Sigmoid colon (tissue), 7 donors: ENCODE results near the gene MALSU1. TPM values are rescaled to one million over a fixed set of nuclear protein-coding genes. Genes with fewer than 3 reads are reported as not detected.
A peak's percentile ranks its signal among the peaks of the same experiment; 100 is the strongest.

Experiments
- DNase-seq: peaks from one replicate; pipeline ENCODE4 v3.0.0-alpha.2; 2019
- H3K27ac ChIP-seq, 4 donors: fragments of 200-600 bp; sonication (generic); one replicate each; pipeline ENCODE4 v1.5.1; 2016 to 2019; ENCODE audit warnings: mild to moderate bottlenecking in 1 of 4
- H3K27me3 ChIP-seq, 3 donors: fragments of 200-600 bp; sonication (generic); one replicate each; pipeline ENCODE4 v1.5.1; 2019; ENCODE audit warnings: mild to moderate bottlenecking in 1 of 3
- H3K36me3 ChIP-seq, 4 donors: fragments of 200-600 bp; sonication (generic); one replicate each; pipeline ENCODE4 v1.5.1; 2016 to 2019
- H3K4me1 ChIP-seq, 4 donors: fragments of 200-600 bp; sonication (generic); one replicate each; pipeline ENCODE4 v1.5.1; 2017 to 2019
- H3K4me3 ChIP-seq, 4 donors: fragments of 200-600 bp; sonication (generic); one replicate each; pipeline ENCODE4 v1.5.1; 2017 to 2019; ENCODE audit warnings: mild to moderate bottlenecking in 2 of 4, moderate library complexity in 1 of 4
- H3K9me3 ChIP-seq, 4 donors: fragments of 200-600 bp in 3 of 4; sonication (generic) in 3 of 4; one replicate each; pipeline versions ENCODE4 v1.5.1 to v1.6.1; 2013 to 2019
- EP300 ChIP-seq, 4 donors: sonication (generic); formaldehyde crosslinking; IDR thresholded peaks; one replicate each; pipeline ENCODE4 v1.6.1; 2017; ENCODE audit warnings: antibody characterized with exemption in 4 of 4
- POLR2A ChIP-seq, 2 donors: fragments of 450-650 bp; IDR thresholded peaks; one replicate each; pipeline ENCODE4 v1.6.1; 2016; ENCODE audit warnings: antibody characterized with exemption in 2 of 2, mild to moderate bottlenecking in 2 of 2, moderate library complexity in 2 of 2
- POLR2AphosphoS5 ChIP-seq, 4 donors: sonication (generic); formaldehyde crosslinking; IDR thresholded peaks; one replicate each; pipeline ENCODE4 v1.6.1; 2017; ENCODE audit warnings: antibody characterized with exemption in 4 of 4
- WGBS, 2 donors: extraction: QIAGEN DNeasy Blood & Tissue Kit; methylation state at CpG; one replicate each; pipeline ENCODE4 v1.1.7; 2013; 5-methylcytosine and 5-hydroxymethylcytosine counted together
- intact Hi-C: fragments of 100-400 bp; cut with DNase I; formaldehyde crosslinking; loops from one replicate; pipeline ENCODE4 v1.15.1; 2023
- polyA plus RNA-seq, 3 donors: library from polyadenylated mRNA; stranded (reverse); fragments of 200-250 nt; gene quantifications; one replicate each; pipeline ENCODE4 v1.2.3, GENCODE V29; 2013
- total RNA-seq, 4 donors: library from RNA; depleted of rRNA; stranded (reverse); fragments of >200 nt; gene quantifications; one replicate each; pipeline ENCODE4 v1.1.0, GENCODE V29; 2016
- TF ChIP-seq, protein P1 (sequence below), 4 experiments: fragments of 450-650 bp in 3 of 4; fragments of 200-600 bp in 1 of 4; IDR thresholded peaks; one replicate each; pipeline ENCODE4 v1.5.1; 2016 to 2019; ENCODE audit warnings: antibody characterized with exemption in 4 of 4, mild to moderate bottlenecking in 3 of 4, moderate library complexity in 2 of 4
- donor health status: healthy with polysubstance abuse.
- donor health status: Bipolar disorder and iron deficiency.
- donor health status: healthy.

The MALSU1 gene
- total RNA-seq: 10 to 100 TPM; 38.5 to 94.0 (median 71.1) TPM
- 10 to 100 TPM; 32.4 to 47.4 (median 34.3) TPM for polyA plus RNA-seq

DNA sequence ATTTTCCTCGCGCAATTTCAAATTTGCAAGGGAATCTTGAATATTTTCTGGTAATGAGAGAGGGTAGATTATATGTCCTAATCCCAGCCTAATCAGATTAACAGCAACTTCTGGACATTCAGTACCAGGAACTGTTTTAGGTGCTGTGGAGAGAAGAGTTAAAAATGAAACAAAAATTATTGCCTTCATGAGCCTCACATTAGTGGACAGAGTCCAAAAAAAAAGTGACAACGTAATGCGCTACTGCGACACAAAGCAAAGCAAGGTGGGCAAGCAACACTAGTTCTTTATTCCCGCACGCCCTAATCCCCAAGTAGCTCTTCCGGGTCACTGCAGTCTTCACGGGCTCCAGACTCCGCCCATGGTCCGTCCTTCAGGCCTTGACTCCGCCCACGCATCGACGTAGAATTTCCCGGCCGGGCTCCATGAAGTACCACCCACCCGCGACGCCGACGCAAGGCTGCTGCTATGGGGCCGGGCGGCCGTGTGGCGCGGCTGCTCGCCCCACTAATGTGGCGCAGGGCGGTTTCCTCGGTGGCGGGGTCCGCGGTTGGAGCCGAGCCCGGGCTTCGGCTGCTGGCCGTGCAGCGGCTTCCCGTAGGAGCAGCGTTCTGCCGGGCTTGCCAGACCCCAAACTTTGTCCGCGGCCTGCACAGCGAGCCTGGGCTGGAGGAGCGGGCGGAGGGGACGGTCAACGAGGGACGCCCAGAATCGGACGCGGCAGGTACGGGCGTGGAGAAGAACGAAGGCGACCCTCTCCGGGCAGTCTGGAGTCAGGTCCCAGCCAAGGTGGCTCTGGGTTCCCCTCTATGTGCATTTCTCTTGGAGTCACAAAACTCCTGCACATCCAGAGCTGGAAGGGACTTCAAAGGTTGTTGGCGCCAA lies at the start of gene MALSU1:
TSS of gene MALSU1 (plus strand) at position 455 of the 885 bp plus-strand sequence. CDS start at position 469, 14 bp downstream.
- Histone ChIP-seq H3K4me3 (peak within 1 kb of the TSS; percentile 91 to 94 (median 92)), H3K27ac (peak within 1 kb of the TSS; percentile 81 to 90 (median 88)), H3K27me3 (no peaks in the 10 kb centered on the region), H3K4me1 (peaks cover 0 to 50% (median 40%) of the 10 kb centered on the region in 4 donors), H3K9me3 (no peaks in the 10 kb centered on the region), H3K36me3 (peaks cover 0 to 27% (median 0%) of the 10 kb centered on the region in 4 donors)
- TF ChIP-seq EP300 (IDR thresholded peaks at IDR 0.05): peak in 1 of 4 donors; percentile 45
- TF ChIP-seq, protein P1, sequence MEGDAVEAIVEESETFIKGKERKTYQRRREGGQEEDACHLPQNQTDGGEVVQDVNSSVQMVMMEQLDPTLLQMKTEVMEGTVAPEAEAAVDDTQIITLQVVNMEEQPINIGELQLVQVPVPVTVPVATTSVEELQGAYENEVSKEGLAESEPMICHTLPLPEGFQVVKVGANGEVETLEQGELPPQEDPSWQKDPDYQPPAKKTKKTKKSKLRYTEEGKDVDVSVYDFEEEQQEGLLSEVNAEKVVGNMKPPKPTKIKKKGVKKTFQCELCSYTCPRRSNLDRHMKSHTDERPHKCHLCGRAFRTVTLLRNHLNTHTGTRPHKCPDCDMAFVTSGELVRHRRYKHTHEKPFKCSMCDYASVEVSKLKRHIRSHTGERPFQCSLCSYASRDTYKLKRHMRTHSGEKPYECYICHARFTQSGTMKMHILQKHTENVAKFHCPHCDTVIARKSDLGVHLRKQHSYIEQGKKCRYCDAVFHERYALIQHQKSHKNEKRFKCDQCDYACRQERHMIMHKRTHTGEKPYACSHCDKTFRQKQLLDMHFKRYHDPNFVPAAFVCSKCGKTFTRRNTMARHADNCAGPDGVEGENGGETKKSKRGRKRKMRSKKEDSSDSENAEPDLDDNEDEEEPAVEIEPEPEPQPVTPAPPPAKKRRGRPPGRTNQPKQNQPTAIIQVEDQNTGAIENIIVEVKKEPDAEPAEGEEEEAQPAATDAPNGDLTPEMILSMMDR (IDR thresholded peaks at IDR 0.05): no peak
- TF ChIP-seq POLR2A (IDR thresholded peaks at IDR 0.05): peak; percentile 79 to 83
- peak; percentile 86 to 97 (median 95) for TF ChIP-seq POLR2AphosphoS5 (IDR thresholded peaks at IDR 0.05)
- peak; percentile 98 for DNase-seq
- 1 to 2% methylated on average over 59 of the region's 59 CpGs for WGBS, 2 donors
- intact Hi-C loops: loop anchor here (2.0 to 10.0 kb wide), 4 partner anchors 116 to 386 kb away; partner anchors contain the start of genes FAM221A, KLHL7, NUP42 and TRA2A

DNA sequence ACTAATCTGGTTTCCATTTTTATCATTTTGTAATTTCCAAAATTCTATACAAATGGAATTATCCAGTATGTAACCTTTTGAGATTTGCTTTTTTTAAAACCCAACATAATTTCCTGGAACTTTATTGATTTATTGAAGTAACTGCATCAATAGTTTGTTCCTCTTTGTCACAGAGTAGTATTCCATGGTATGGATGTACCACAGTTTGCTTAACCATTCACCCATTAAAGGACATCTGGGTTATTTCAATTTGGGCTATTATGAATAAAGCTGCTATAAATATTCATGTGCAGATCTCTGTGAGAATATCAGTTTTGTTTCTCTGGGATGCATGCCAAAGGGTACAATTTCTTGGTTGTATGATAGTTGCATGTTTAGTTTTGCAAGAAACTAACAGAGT lies 49.7 kb upstream of the MALSU1 start:
- intact Hi-C loops: loop anchor here (5.0 kb wide), 1 partner anchor 62 kb away; no protein-coding TSS in a partner anchor

DNA sequence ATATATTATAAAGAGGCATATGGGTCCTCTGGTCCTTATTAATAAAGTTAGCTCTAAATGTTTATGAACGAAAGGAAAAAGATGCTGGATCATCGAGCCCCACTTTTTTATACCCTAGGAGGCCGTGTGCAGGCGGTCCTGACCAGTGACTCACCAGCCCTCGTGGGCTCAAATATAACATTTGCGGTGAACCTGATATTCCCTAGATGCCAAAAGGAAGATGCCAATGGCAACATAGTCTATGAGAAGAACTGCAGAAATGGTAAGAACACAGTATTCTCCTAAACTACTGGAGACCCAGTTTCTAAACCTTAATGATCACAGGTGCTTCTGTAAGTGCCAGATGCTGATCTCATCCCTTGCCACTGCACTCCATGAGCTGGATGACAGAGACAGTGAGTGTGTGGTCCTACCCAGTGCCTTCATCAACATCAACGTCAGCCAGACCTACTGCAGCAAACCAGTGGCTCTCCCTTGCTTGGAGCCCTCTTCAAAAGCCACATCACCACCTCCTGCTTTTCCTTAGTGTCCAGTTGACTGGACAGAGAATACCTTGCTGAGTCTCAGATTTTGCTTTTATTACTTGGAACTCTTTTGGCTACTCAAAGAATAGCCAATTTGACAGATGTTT lies 45.0 kb upstream of the MALSU1 start:
- H3K4me3 ChIP-seq: no peak overlapping the region
- intact Hi-C loops: no loop called here
- no peak overlapping the region for H3K27ac ChIP-seq
- peaks cover 0 to 14% (median 0%) of the 10 kb centered on the region in 4 donors for H3K36me3 ChIP-seq
- H3K4me1 ChIP-seq: no peaks in the 10 kb centered on the region
- no peak for DNase-seq
- TF ChIP-seq EP300 (IDR thresholded peaks at IDR 0.05): no peak
- TF ChIP-seq, protein P1 (IDR thresholded peaks at IDR 0.05): no peak
- TF ChIP-seq POLR2A (IDR thresholded peaks at IDR 0.05): no peak
- no peak for TF ChIP-seq POLR2AphosphoS5 (IDR thresholded peaks at IDR 0.05)
- H3K9me3 ChIP-seq: no peaks in the 10 kb centered on the region
- H3K27me3 ChIP-seq: peaks cover 0 to 9% (median 0%) of the 10 kb centered on the region in 3 donors
- WGBS, 2 donors: 84 to 93% methylated on average over 7 of the region's 7 CpGs

More for the DNA sequence above, 49.7 kb upstream of the MALSU1 start:
- Histone ChIP-seq H3K4me3 (no peak overlapping the region), H3K4me1 (peaks cover 0 to 11% (median 0%) of the 10 kb centered on the region in 4 donors), H3K27ac (no peak overlapping the region), H3K27me3 (peaks cover 0 to 32% (median 16%) of the 10 kb centered on the region in 3 donors), H3K36me3 (peaks cover 0 to 5% (median 0%) of the 10 kb centered on the region in 4 donors), H3K9me3 (no peaks in the 10 kb centered on the region)
- TF ChIP-seq, protein P1 (IDR thresholded peaks at IDR 0.05): no peak
- TF ChIP-seq POLR2AphosphoS5 (IDR thresholded peaks at IDR 0.05): no peak
- TF ChIP-seq POLR2A (IDR thresholded peaks at IDR 0.05): no peak
- no peak for TF ChIP-seq EP300 (IDR thresholded peaks at IDR 0.05)
- no peak for DNase-seq

DNA sequence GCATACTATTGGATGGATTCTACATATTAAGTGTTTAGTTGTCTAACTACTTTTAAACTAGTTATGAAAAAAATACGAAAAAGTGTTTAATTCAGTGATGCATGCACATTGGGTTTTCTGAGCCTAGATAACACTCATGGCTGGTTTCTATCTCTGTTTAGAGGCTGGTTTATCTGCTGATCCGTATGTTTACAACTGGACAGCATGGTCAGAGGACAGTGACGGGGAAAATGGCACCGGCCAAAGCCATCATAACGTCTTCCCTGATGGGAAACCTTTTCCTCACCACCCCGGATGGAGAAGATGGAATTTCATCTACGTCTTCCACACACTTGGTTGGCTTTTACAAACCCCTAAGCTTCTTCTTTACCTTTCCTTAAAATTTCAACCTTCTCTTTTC lies 42.4 kb upstream of the MALSU1 start:
- Histone ChIP-seq H3K4me3 (no peak overlapping the region), H3K9me3 (no peaks in the 10 kb centered on the region), H3K27ac (no peak overlapping the region), H3K36me3 (peaks cover 0 to 19% (median 0%) of the 10 kb centered on the region in 4 donors), H3K27me3 (no peaks in the 10 kb centered on the region), H3K4me1 (no peaks in the 10 kb centered on the region)
- TF ChIP-seq EP300 (IDR thresholded peaks at IDR 0.05) (no peak), POLR2A (IDR thresholded peaks at IDR 0.05) (no peak), POLR2AphosphoS5 (IDR thresholded peaks at IDR 0.05) (no peak)
- TF ChIP-seq, protein P1 (IDR thresholded peaks at IDR 0.05): no peak
- DNase-seq: no peak
- 76 to 89% methylated on average over 7 of the region's 7 CpGs for WGBS, 2 donors
- intact Hi-C loops: no loop called here
